HG03460 (cell line): Measurements from ENCODE around the gene PASK.
A peak's percentile ranks its signal among the peaks of the same experiment; 100 is the strongest.
"Not testable (repeated sequence)": the region's sequence is repeated elsewhere in the genome, so short reads cannot be mapped to it uniquely, and the experiment has no call there.

ENCODE experiments used
- ATAC-seq: cut with Tn5 transposase; IDR thresholded peaks from one replicate; pipeline ENCODE4 v1.9.1; 2021; ENCODE audit not compliant: unreplicated experiment

The PASK gene

GRCh38 chr2:241148891-241149674, at the start of gene PASK:
PASK (minus strand) TSS chr2:241149472; CDS start chr2:241143032, 6,440 bp downstream.
- ATAC-seq: peak; percentile 80

- no peak for ATAC-seq
Observed at GRCh38 chr2:241198381-241199279, 49.4 kb upstream of the PASK start.

- no peak for ATAC-seq
Observed at GRCh38 chr2:241197947-241198346, 48.7 kb upstream of the PASK start.

GRCh38 chr2:241197246-241197645, 48.0 kb upstream of the PASK start:
- not testable (repeated sequence) for ATAC-seq

- ATAC-seq: no peak
Observed at GRCh38 chr2:241195506-241196130, 46.3 kb upstream of the PASK start.

GRCh38 chr2:241194811-241195210, 45.5 kb upstream of the PASK start:
- ATAC-seq: no peak

- ATAC-seq: no peak
Observed at GRCh38 chr2:241193271-241193670, 44.0 kb upstream of the PASK start.

GRCh38 chr2:241191081-241191480, 41.8 kb upstream of the PASK start:
- ATAC-seq: no peak

GRCh38 chr2:241190291-241190981, 41.2 kb upstream of the PASK start:
- ATAC-seq: no peak

GRCh38 chr2:241189856-241190201, 40.6 kb upstream of the PASK start:
- ATAC-seq: no peak

- no peak for ATAC-seq
Observed at GRCh38 chr2:241189093-241189855, 40.0 kb upstream of the PASK start.

- no peak for ATAC-seq
Observed at GRCh38 chr2:241188361-241189092, 39.3 kb upstream of the PASK start, which contains the start of gene ANO7. ANO7 (plus strand) TSS chr2:241188677; CDS start chr2:241190064, 1,387 bp downstream.

GRCh38 chr2:241187918-241188234, 38.6 kb upstream of the PASK start:
- ATAC-seq: no peak

- ATAC-seq: no peak
Observed at GRCh38 chr2:241187101-241187917, 38.0 kb upstream of the PASK start.

GRCh38 chr2:241185961-241186360, 36.7 kb upstream of the PASK start:
- no peak for ATAC-seq

GRCh38 chr2:241184901-241185300, 35.6 kb upstream of the PASK start:
- no peak for ATAC-seq

GRCh38 chr2:241183221-241183620, 33.9 kb upstream of the PASK start:
- ATAC-seq: no peak

- ATAC-seq: no peak
Observed at GRCh38 chr2:241182531-241183133, 33.4 kb upstream of the PASK start.
